Smooth muscle cell of the brain vasculature (primary cell): ENCODE data around the gene CSH2.
"Not testable (repeated sequence)": the region's sequence is repeated elsewhere in the genome, so short reads cannot be mapped to it uniquely, and the experiment has no call there.

Experiments used
- DNase-seq: peaks from one replicate; pipeline ENCODE4 v3.0.0-alpha.2; 2012; ENCODE audit warnings: low read depth, low spot score

The CSH2 gene

GRCh38 chr17:63896524-63897354, 23.3 kb upstream of the CSH2 start, which contains the start of gene CSH1:
TSS of gene CSH1 (minus strand) at chr17:63896574. CDS start at chr17:63896511, 63 bp downstream.
- not testable (repeated sequence) for DNase-seq

GRCh38 chr17:63894821-63895220, 21.3 kb upstream of the CSH2 start:
- DNase-seq = not testable (repeated sequence)

GRCh38 chr17:63894021-63894420, 20.5 kb upstream of the CSH2 start:
- DNase-seq = not testable (repeated sequence)

GRCh38 chr17:63892316-63893037, 19.0 kb upstream of the CSH2 start:
- DNase-seq = not testable (repeated sequence)

DNA sequence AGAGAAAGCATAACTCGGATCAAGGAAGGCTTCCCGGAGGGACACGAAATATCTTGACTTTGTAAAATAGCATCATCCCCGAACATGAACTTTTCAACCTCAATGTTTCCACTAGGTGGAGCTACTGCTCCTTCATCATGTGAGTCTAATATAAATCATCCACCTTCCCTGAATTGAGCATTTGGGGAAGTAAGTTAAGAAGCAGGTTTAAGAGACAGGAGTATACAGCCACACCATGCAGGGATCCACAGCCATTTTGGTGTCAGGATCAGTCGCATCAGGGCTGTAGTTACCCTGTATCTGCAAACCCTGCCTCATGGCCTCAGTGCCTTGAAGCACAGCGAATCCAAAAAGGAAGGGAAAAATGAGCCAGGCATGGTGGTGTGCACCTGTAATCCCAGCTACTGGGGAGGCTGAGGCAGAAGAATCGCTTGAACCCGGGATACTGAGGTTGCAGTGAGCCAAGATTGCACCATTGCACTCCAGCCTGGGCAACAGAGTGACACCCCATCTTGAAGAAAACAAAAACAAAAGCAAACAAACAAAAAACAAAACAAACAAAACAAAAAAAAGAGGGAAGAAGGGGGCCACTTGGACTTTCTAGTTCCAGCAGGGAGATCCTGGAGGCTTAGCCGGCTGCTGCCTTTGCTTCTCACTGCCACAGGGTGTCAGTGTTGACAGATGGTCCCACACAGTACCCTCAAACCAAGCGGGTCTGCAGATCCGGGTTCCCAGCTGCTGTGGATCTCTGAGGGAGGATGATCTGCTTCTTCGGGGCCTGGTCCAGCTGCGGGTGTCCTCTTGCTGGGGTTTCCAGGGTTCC, 15.8 kb upstream of the CSH2 start:
- not testable (repeated sequence) for DNase-seq

DNA sequence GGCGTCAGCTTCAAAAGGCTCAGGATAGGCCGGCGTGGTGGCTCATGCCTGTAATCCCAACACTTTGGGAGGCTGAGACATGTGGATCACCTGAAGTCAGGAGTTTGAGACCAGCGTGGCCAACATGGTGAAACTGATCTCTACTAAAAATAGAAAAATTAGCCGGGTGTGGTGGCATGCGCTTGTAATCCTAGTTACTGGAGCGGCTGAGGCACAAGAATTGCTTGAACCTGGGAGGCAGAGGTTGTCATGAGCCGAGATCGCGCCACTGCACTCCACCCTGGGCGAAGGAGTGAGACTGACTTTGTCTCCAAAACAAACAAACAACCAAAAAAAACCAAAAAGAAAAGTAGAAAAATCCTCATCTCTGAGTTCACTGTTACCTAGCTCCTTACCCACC, 11.6 kb upstream of the CSH2 start:
- DNase-seq = not testable (repeated sequence)

DNA sequence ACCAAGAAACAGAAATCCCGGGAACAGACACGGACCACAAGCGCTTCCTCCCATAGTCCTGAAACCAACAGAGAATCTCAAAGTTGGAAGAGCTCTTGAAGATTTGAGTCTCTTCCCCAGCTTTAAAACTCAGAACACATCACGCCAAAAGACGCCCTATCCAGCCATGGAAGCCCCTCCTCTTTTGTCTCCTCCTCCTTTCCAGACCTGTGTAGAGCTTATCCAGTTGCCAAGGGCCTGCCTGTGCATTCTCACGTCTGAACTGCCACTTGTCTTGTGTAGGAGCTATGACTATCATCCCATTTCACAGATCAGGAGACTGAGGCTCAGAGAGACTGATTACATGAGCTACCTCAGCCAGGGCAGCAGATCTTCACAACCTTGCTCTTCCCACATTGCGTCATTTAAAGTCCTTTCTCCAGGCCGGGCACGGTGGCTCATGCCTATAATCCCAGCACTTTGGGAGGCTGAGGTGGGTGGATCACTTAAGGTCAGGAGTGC, 9.2 kb upstream of the CSH2 start:
- DNase-seq = not testable (repeated sequence)

GRCh38 chr17:63881935-63882601, 8.6 kb upstream of the CSH2 start, which contains the start of gene GH2:
TSS of gene GH2 (minus strand) at chr17:63881944. CDS start at chr17:63881801, 143 bp downstream.
- DNase-seq = no peak

DNA sequence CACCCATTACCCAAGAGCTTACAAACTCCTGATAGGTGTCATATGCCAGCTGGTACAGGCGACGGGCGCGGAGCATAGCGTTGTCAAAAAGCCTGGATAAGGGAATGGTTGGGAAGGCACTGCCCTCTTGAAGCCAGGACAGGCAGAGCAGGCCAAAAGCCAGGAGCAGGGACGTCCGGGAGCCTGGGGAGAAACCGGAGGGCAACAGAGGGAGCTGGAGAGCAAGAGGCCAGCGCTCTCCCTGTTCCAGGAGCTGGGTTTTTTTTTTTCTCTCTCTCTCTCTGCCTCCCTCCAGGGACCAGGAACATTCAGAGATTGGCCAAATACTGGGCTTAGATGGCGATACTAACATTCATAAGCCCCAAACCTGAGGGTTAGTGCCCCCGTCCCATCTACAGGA, 7.9 kb upstream of the CSH2 start:
- DNase-seq = not testable (repeated sequence)

GRCh38 chr17:63880706-63881105, 7.2 kb upstream of the CSH2 start:
- no peak for DNase-seq

DNA sequence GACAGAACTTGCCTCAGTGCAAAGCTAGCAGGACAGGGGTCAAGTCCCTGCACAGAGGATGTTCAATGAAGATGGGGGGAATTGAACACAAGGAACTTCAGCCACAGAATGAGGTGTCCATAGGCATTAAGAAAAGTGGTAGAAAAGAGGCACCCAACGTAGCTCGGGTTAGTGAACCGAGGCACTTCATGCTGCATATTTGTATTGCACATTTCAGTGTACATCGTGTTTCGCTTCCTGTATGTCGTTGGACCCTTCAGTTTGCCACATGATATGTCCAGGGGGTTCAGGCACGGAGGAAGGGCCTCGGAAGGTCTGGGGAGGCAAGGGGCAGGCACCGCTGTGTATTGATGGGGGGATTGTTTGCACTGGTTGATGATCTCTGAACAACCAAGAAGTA, 4.9 kb upstream of the CSH2 start:
- not testable (repeated sequence) for DNase-seq

- DNase-seq = not testable (repeated sequence)
Observed at GRCh38 chr17:63874693-63875092, 1.2 kb upstream of the CSH2 start.

DNA sequence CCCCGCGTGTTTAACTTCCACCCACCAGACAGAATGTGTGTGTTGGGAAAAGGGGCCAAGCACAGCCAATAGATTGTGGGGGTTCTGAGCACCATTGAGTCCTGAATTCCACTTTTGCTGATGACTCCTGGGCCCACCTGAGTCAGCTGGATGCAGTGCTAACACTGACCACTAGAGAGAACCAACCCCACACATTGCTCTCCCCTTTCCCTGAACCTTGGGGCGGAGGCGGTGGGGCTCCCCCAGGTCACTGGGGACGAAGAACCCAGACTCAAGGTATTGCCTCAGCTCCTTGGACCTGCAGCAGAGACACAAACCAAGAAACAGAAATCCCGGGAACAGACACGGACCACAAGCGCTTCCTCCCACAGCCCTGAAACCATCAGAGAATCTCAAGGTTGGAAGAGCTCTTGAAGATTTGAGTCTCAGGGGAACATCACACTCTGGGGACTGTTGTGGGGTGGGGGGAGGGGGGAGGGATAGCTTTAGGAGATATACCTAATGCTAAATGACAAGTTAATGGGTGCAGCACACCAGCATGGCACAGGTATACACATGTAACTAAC, 667 bp upstream of the CSH2 start:
- not testable (repeated sequence) for DNase-seq

- not testable (repeated sequence) for DNase-seq
Observed at GRCh38 chr17:63871646-63872365, 1.7 kb downstream of the CSH2 start.

DNA sequence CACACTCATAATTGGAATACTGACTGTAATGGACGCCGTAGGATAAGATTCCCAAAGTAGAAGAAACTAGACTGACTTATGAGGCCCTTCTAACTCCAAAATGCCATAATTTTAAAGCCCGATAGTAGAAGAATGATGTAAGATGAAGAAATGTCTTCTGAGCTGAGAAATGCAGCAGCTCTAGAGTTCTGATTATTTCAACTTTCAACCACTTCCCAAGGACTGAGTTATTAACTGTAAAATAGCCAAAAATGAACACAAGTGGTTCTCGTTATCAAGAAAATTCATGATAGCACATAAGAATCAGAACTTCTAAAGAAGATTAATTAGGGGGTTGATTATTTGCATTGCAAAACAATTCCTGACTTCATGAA, 3.2 kb downstream of the CSH2 start:
- DNase-seq = not testable (repeated sequence)

GRCh38 chr17:63869491-63870291, 3.8 kb downstream of the CSH2 start:
- DNase-seq = not testable (repeated sequence)

DNA sequence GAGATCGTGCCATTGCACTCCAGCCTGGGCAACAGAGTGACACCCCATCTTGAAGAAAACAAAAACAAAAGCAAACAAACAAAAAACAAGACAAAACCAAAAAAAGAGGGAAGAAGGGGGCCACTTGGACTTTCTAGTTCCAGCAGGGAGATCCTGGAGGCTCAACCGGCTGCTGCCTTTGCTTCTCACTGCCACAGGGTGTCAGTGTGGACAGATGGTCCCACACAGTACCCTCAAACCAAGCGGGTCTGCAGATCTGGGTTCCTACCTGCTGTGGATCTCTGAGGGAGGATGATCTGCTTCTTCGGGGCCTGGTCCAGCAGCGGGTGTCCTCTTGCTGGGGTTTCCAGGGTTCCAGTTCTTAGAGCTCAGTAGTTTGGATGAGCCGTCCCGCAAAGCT, 6.9 kb downstream of the CSH2 start:
- not testable (repeated sequence) for DNase-seq

DNA sequence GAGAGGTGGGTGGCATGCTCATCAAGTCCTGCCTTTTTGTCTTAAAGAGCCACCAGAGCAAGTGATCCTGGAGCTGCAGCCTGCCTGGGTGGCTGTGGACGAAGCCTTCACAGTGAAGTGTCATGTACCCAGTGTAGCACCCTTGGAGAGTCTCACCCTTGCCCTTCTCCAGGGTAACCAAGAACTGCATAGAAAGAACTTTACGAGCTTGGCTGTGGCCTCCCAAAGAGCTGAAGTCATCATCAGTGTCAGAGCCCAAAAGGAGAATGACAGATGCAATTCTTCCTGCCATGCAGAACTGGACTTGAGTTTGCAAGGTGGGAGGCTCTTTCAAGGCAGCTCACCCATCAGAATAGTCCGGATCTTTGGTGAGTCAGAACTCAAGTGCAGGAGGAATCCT, 14.2 kb downstream of the CSH2 start:
- DNase-seq = no peak

DNA sequence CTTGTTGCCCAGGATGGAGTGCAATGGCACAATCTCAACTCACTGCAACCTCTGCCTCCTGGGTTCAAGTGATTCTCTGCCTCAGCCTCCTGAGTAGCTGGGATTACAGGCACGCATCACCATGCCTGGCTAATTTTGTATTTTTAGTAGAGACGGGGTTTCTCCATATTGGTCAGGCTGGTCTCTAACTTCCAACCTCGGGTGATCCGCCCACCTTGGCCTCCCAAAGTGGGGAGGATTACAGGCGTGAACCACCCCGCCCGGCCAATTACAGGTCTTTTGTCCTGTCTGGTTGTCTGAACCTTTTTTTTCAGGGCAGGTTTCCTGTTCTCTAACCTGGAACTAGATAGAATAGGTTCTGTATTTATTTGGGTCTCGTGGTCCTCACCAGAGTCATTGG, 17.1 kb downstream of the CSH2 start:
- not testable (repeated sequence) for DNase-seq
